SK-N-SH treated with all-trans-retinoic acid at 6 μM for 48 hours (cell line): Measurements from ENCODE around the gene MRPL19.

Experiments used
- ATAC-seq: fragments of 200-7000 bp; cut with Tn5 transposase; 3 replicates; pipeline ENCODE4 v1.9.1; 2020; ENCODE audit warnings: mild to moderate bottlenecking, moderate library complexity
- ARNTL ChIP-seq: fragments of 450-650 bp; formaldehyde crosslinking; IDR thresholded peaks from 2 replicates; pipeline ENCODE4 v1.5.0; 2020; ENCODE audit warnings: low read depth, mild to moderate bottlenecking, moderate library complexity, borderline replicate concordance
- CREB5 ChIP-seq: fragments of 250-450 bp; sonication (Bioruptor Pico); IDR thresholded peaks from 2 replicates; pipeline ENCODE4 v1.5.1; 2020; ENCODE audit warnings: low read depth, mild to moderate bottlenecking, moderate library complexity
- ESRRG ChIP-seq: fragments of 250-450 bp; sonication (Bioruptor Pico); IDR thresholded peaks from 2 replicates; pipeline ENCODE4 v1.6.1; 2021; ENCODE audit warnings: mild to moderate bottlenecking
- GLIS3 ChIP-seq: fragments of 250-450 bp; sonication (Bioruptor Pico); IDR thresholded peaks from 2 replicates; pipeline ENCODE4 v1.5.0; 2020; ENCODE audit warnings: mild to moderate bottlenecking, moderate library complexity
- ISL1 ChIP-seq: fragments of 250-450 bp; sonication (Bioruptor Pico); IDR thresholded peaks from 2 replicates; pipeline ENCODE4 v2.1.2; 2022; ENCODE audit warnings: mild to moderate bottlenecking, moderate library complexity
- OSR1 ChIP-seq: fragments of 250-450 bp; sonication (Bioruptor Pico); IDR thresholded peaks from 2 replicates; pipeline ENCODE4 v1.8.0; 2022; ENCODE audit warnings: moderate library complexity, mild to moderate bottlenecking, inconsistent platforms
- PATZ1 ChIP-seq: fragments of 250-450 bp; sonication (Bioruptor Pico); IDR thresholded peaks from 2 replicates; pipeline ENCODE4 v1.8.0; 2020; ENCODE audit warnings: mild to moderate bottlenecking, moderate library complexity, borderline replicate concordance
- POU6F1 ChIP-seq: fragments of 250-450 bp; sonication (Bioruptor Pico); IDR thresholded peaks from 2 replicates; pipeline ENCODE4 v1.8.0; 2021; ENCODE audit warnings: low read depth, mild to moderate bottlenecking, moderate library complexity, borderline replicate concordance
- PPARA ChIP-seq: fragments of 250-450 bp; sonication (Bioruptor Pico); IDR thresholded peaks from 2 replicates; pipeline ENCODE4 v1.5.0; 2020; ENCODE audit warnings: mild to moderate bottlenecking, borderline replicate concordance
- RARB ChIP-seq: fragments of 250-450 bp; sonication (Bioruptor Pico); IDR thresholded peaks from 2 replicates; pipeline ENCODE4 v1.8.0; 2021; ENCODE audit warnings: mild to moderate bottlenecking, moderate library complexity
- SNAI2 ChIP-seq: fragments of 250-450 bp; sonication (Bioruptor Pico); IDR thresholded peaks from 2 replicates; pipeline ENCODE4 v1.5.0; 2020; ENCODE audit warnings: mild to moderate bottlenecking, moderate library complexity
- TCF4 ChIP-seq: fragments of 250-450 bp; sonication (Bioruptor Pico); IDR thresholded peaks from 2 replicates; pipeline ENCODE4 v1.8.0; 2021; ENCODE audit warnings: mild to moderate bottlenecking, moderate library complexity, borderline replicate concordance
- TOX ChIP-seq: fragments of 250-450 bp; sonication (Bioruptor Pico); IDR thresholded peaks from 2 replicates; pipeline ENCODE4 v1.8.0; 2021; ENCODE audit warnings: mild to moderate bottlenecking, moderate library complexity, borderline replicate concordance
- TSHZ2 ChIP-seq: fragments of 250-450 bp; sonication (Bioruptor Pico); IDR thresholded peaks from 2 replicates; pipeline ENCODE4 v1.5.0; 2020; ENCODE audit warnings: mild to moderate bottlenecking, moderate library complexity
- ZC3H10 ChIP-seq: fragments of 250-450 bp; sonication (Bioruptor Pico); IDR thresholded peaks from 2 replicates; pipeline ENCODE4 v1.5.1; 2021; ENCODE audit warnings: mild to moderate bottlenecking, moderate library complexity
- ZFP3 ChIP-seq: fragments of 250-450 bp; sonication (Bioruptor Pico); IDR thresholded peaks from 2 replicates; pipeline ENCODE4 v1.5.0; 2020; ENCODE audit warnings: mild to moderate bottlenecking, moderate library complexity
- ZFP30 ChIP-seq: fragments of 450-650 bp; formaldehyde crosslinking; IDR thresholded peaks from 2 replicates; pipeline ENCODE4 v1.5.0; 2022; ENCODE audit warnings: mild to moderate bottlenecking, moderate library complexity
- ZNF565 ChIP-seq: fragments of 450-650 bp; formaldehyde crosslinking; conservative IDR thresholded peaks from 2 replicates; pipeline ENCODE4 v1.5.0; 2020; ENCODE audit warnings: low read depth, mild to moderate bottlenecking, moderate library complexity
- ZNF70 ChIP-seq: fragments of 450-650 bp; formaldehyde crosslinking; IDR thresholded peaks from 2 replicates; pipeline ENCODE4 v1.5.0; 2020; ENCODE audit warnings: mild to moderate bottlenecking, moderate library complexity
- ZNF8 ChIP-seq: fragments of 450-650 bp; formaldehyde crosslinking; IDR thresholded peaks from 2 replicates; pipeline ENCODE4 v1.5.0; 2020; ENCODE audit warnings: mild to moderate bottlenecking, moderate library complexity

The MRPL19 gene

GRCh38 chr2:75598589-75599155 lies 47.9 kb upstream of the MRPL19 start:
- no peak for ATAC-seq
- TF ChIP-seq POU6F1 (CRISPR knock-in tag): no peak
- TF ChIP-seq ZNF70 (CRISPR knock-in tag): no peak
- TF ChIP-seq TCF4 (CRISPR knock-in tag): no peak
- TF ChIP-seq CREB5 (CRISPR knock-in tag): no peak
- TF ChIP-seq ZNF565 (CRISPR knock-in tag): no peak
- TF ChIP-seq, all 23 proteins: peak for 0

GRCh38 chr2:75600461-75601011 lies 46.0 kb upstream of the MRPL19 start:
- no peak for ATAC-seq
- TF ChIP-seq RARB (CRISPR knock-in tag) (no peak), TOX (CRISPR knock-in tag) (no peak), ISL1 (no peak), CREB5 (CRISPR knock-in tag) (no peak), PPARA (CRISPR knock-in tag) (no peak), GLIS3 (no peak), ZNF565 (CRISPR knock-in tag) (no peak), ESRRG (no peak), ZNF70 (CRISPR knock-in tag) (no peak)

- peak; percentile 62 for ATAC-seq
- TF ChIP-seq PATZ1 (no peak), ARNTL (no peak), ZNF8 (CRISPR knock-in tag) (no peak), ISL1 (no peak; the same call in 1 of the 2 replicates), SNAI2 (no peak)
Measured at GRCh38 chr2:75602724-75603342, 43.8 kb upstream of the MRPL19 start.

GRCh38 chr2:75603477-75603876 lies 43.1 kb upstream of the MRPL19 start:
- ATAC-seq: no peak
- TF ChIP-seq ZFP30 (no peak), ARNTL (no peak), OSR1 (CRISPR knock-in tag) (no peak), POU6F1 (CRISPR knock-in tag) (no peak), ESRRG (no peak), RARB (CRISPR knock-in tag) (no peak), TOX (CRISPR knock-in tag) (no peak), ZFP3 (CRISPR knock-in tag) (no peak), CREB5 (CRISPR knock-in tag) (no peak), PATZ1 (no peak), ZC3H10 (no peak), SNAI2 (no peak), TSHZ2 (CRISPR knock-in tag) (no peak)
